MV-4-11 (cell line): Measurements from ENCODE around the gene SLC37A1.
"Not testable (repeated sequence)": the region's sequence is repeated elsewhere in the genome, so short reads cannot be mapped to it uniquely, and the experiment has no call there.

ENCODE experiments used
- DNase-seq: peaks from one replicate; lab custom pipeline; 2025; lab: John Stamatoyannopoulos, UW

SLC37A1 gene

GRCh38 chr21:42619166-42619565 is 105.5 kb downstream of the SLC37A1 start:
- no peak for DNase-seq

- DNase-seq = no peak
Measured at GRCh38 chr21:42619841-42620240, 106.2 kb downstream of the SLC37A1 start.

GRCh38 chr21:42621166-42621818 is 107.6 kb downstream of the SLC37A1 start:
- DNase-seq = no peak

GRCh38 chr21:42621819-42622177 is 108.1 kb downstream of the SLC37A1 start:
- no peak for DNase-seq

GRCh38 chr21:42622284-42622683 is 108.6 kb downstream of the SLC37A1 start:
- no peak for DNase-seq

- DNase-seq = no peak
Measured at GRCh38 chr21:42623694-42624093, 110.0 kb downstream of the SLC37A1 start.

GRCh38 chr21:42624095-42624790 is 110.6 kb downstream of the SLC37A1 start:
- no peak for DNase-seq

GRCh38 chr21:42624936-42625335 is 111.3 kb downstream of the SLC37A1 start:
- DNase-seq = no peak

- no peak for DNase-seq
Measured at GRCh38 chr21:42626171-42626570, 112.5 kb downstream of the SLC37A1 start.

GRCh38 chr21:42627527-42628289 is 114.1 kb downstream of the SLC37A1 start:
- DNase-seq = no peak

- DNase-seq = not testable (repeated sequence)
Measured at GRCh38 chr21:42628466-42629061, 114.9 kb downstream of the SLC37A1 start.

GRCh38 chr21:42629933-42630589 is 116.4 kb downstream of the SLC37A1 start:
- no peak for DNase-seq

GRCh38 chr21:42630626-42631025 is 117.0 kb downstream of the SLC37A1 start:
- no peak for DNase-seq
